ENCODE data around the gene AGAP3. TPM values are rescaled to one million over a fixed set of nuclear protein-coding genes. Genes with fewer than 3 reads are reported as not detected.

Gene AGAP3
- total and polyA plus RNA-seq, 3 donors from 2014 or later, result 44.1 to 90.5 (median 65.6) TPM

- intact Hi-C loops (cut with DNase I; ENCODE audit: low total_unique reads), result loop anchor here (10.0 kb wide), 1 partner anchor 54 kb away; no protein-coding TSS in a partner anchor
- Histone ChIP-seq H3K9me3 (no peaks in the 10 kb centered on the region), H3K4me1 (peaks cover 6% of the 10 kb centered on the region), H3K27ac (no peak overlapping the region), H3K27me3 (no peaks in the 10 kb centered on the region), H3K36me3 (ENCODE audit: low read depth, missing control alignments) (no peaks in the 10 kb centered on the region), H3K4me3 (no peak overlapping the region)
- WGBS, 2 donors, result 90 to 96% methylated on average over 22 of the region's 22 CpGs
- TF ChIP-seq CTCF (IDR thresholded peaks at IDR 0.05), result no peak
- no peak for TF ChIP-seq POLR2A (IDR thresholded peaks at IDR 0.05)
- DNase-seq, result no peak
These were observed 34.6 kb downstream of the AGAP3 start for GRCh38 chr7:151120896-151121295.

- TF ChIP-seq POLR2A (IDR thresholded peaks at IDR 0.05) (no peak), CTCF (IDR thresholded peaks at IDR 0.05) (no peak)
These were observed 35.3 kb downstream of the AGAP3 start for GRCh38 chr7:151121380-151122170.

GRCh38 chr7:151122276-151122675 is 36.0 kb downstream of the AGAP3 start:
- intact Hi-C loops (cut with DNase I; ENCODE audit: low total_unique reads), result loop anchor here (10.0 kb wide), 1 partner anchor 53 kb away; no protein-coding TSS in a partner anchor
- Histone ChIP-seq H3K36me3 (ENCODE audit: low read depth, missing control alignments) (no peaks in the 10 kb centered on the region), H3K27me3 (no peaks in the 10 kb centered on the region), H3K9me3 (no peaks in the 10 kb centered on the region), H3K27ac (no peak overlapping the region), H3K4me3 (no peak overlapping the region), H3K4me1 (peaks cover 6% of the 10 kb centered on the region)
- 68 to 71% methylated on average over 23 to 24 of the region's 24 CpGs for WGBS, 2 donors
- peak; percentile 80 for DNase-seq
- no peak for TF ChIP-seq POLR2A (IDR thresholded peaks at IDR 0.05)
- TF ChIP-seq CTCF (IDR thresholded peaks at IDR 0.05), result peak in 1 of 3 experiments; percentile 55

More at GRCh38 chr7:151121380-151122170, 35.3 kb downstream of the AGAP3 start:
- Histone ChIP-seq H3K4me1 (peaks cover 6% of the 10 kb centered on the region), H3K27ac (no peak overlapping the region), H3K4me3 (no peak overlapping the region), H3K9me3 (no peaks in the 10 kb centered on the region), H3K27me3 (no peaks in the 10 kb centered on the region), H3K36me3 (ENCODE audit: low read depth, missing control alignments) (no peaks in the 10 kb centered on the region)
- DNase-seq, result no peak
- WGBS, 2 donors, result 87% methylated on average over 28 to 30 of the region's 30 CpGs
- intact Hi-C loops (cut with DNase I; ENCODE audit: low total_unique reads), result loop anchor here (10.0 kb wide), 1 partner anchor 53 kb away; no protein-coding TSS in a partner anchor

- DNase-seq, result no peak
- no peaks in the 10 kb centered on the region for H3K36me3 ChIP-seq (ENCODE audit: low read depth, missing control alignments)
- H3K27ac ChIP-seq, result no peak overlapping the region
- H3K27me3 ChIP-seq, result no peaks in the 10 kb centered on the region
- intact Hi-C loops (cut with DNase I; ENCODE audit: low total_unique reads), result loop anchor here (10.0 kb wide), 1 partner anchor 52 kb away; no protein-coding TSS in a partner anchor
- H3K9me3 ChIP-seq, result no peaks in the 10 kb centered on the region
- peak overlapping the region in 1 of 2 donors; percentile 13 for H3K4me3 ChIP-seq
- H3K4me1 ChIP-seq, result peaks cover 6% of the 10 kb centered on the region
- TF ChIP-seq CTCF (IDR thresholded peaks at IDR 0.05) (no peak), POLR2A (IDR thresholded peaks at IDR 0.05) (no peak)
- 46 to 65% methylated on average over 21 to 24 of the region's 29 CpGs for WGBS, 2 donors
These were observed 36.5 kb downstream of the AGAP3 start for GRCh38 chr7:151122796-151123157.

Data from testis (tissue), 3 donors.